AG04450 (cell line): ENCODE results near the gene CFAP99. TPM values are rescaled to one million over a fixed set of nuclear protein-coding genes. Genes with fewer than 3 reads are reported as not detected.
"Not testable (repeated sequence)": the region's sequence is repeated elsewhere in the genome, so short reads cannot be mapped to it uniquely, and the experiment has no call there.

Experiments used
- CTCF ChIA-PET: fragments of 300-600, 350-600 bp; formaldehyde crosslinking; extraction: SDS; loops from one replicate; lab custom pipeline; 2022; ENCODE audit warnings: antibody characterized with exemption, inconsistent platforms; lab: Charles Lee
- POLR2A ChIA-PET: fragments of 350-600 bp; formaldehyde crosslinking; extraction: SDS; loops from one replicate; lab custom pipeline; 2021; ENCODE audit warnings: antibody characterized with exemption, inconsistent platforms; lab: Yijun Ruan, JAX
- DNase-seq: peaks from one replicate; pipeline ENCODE4 v3.0.0-alpha.2; 2011; ENCODE audit warnings: low read depth, low spot score
- H3K27ac ChIP-seq: one replicate; pipeline ENCODE4 v1.5.1; 2012; ENCODE audit warnings: low read depth, low read length, control low read depth
- H3K27me3 ChIP-seq: one replicate; pipeline ENCODE4 v1.6.0; 2012; ENCODE audit warnings: low read length; ENCODE audit not compliant: control insufficient read depth, insufficient read depth
- H3K4me3 ChIP-seq: 2 replicates; pipeline ENCODE4 v1.5.1; 2011; ENCODE audit warnings: mild to moderate bottlenecking, low read depth, low read length, control low read depth
- H3K9me3 ChIP-seq: 2 replicates; pipeline ENCODE4 v1.5.1; 2012; ENCODE audit warnings: low read length; ENCODE audit not compliant: control insufficient read depth, insufficient read depth
- CTCF ChIP-seq: IDR thresholded peaks from 2 replicates; pipeline ENCODE4 v1.5.1; 2011; ENCODE audit warnings: low read depth, low read length, control low read depth, inconsistent platforms
- polyA plus RNA-seq: library from polyadenylated mRNA; depleted of rRNA; stranded (reverse); fragments of >200 nt; gene quantifications from 2 replicates; pipeline ENCODE4 v1.2.3, GENCODE V29; 2011

The CFAP99 gene
- polyA plus RNA-seq, 1 experiment = not detected

- TF ChIP-seq CTCF = no peak
- Histone ChIP-seq H3K9me3 (peaks cover 7% of the 10 kb centered on the region), H3K27me3 (peaks cover 36% of the 10 kb centered on the region), H3K4me3 (no peak overlapping the region), H3K27ac (no peak overlapping the region)
- POLR2A ChIA-PET = no interaction called here
- DNase-seq = no peak
- CTCF ChIA-PET = no interaction called here
Observed at GRCh38 chr4:2373532-2373931, 45.2 kb upstream of the CFAP99 start.

- CTCF ChIA-PET = no interaction called here
Observed at GRCh38 chr4:2375427-2375826, 43.3 kb upstream of the CFAP99 start.

DNA sequence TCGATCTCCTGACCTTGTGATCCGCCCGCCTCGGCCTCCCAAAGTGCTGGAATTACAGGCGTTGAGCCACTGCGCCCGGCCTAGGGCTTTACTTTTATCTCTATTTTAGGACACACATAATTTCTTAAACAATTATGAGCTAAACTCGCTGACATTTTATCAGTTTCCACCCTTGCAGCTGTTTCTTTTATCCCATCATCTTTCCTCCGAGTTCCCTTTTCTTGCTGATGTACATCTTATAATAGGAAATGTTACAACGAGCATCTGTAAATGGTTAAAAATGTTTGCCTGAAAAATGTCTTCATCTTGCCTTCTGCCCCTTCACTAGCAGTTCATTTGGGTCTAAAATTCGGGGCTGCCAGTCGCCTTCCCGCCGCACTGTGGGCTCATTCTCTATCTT, 41.5 kb upstream of the CFAP99 start:
- ChIA-PET CTCF (no interaction called here), POLR2A (no interaction called here)
- no peak overlapping the region for H3K4me3 ChIP-seq
- peaks cover 42% of the 10 kb centered on the region for H3K27me3 ChIP-seq
- no peak overlapping the region for H3K27ac ChIP-seq
- TF ChIP-seq CTCF = no peak
- no peak for DNase-seq
- H3K9me3 ChIP-seq = peaks cover 7% of the 10 kb centered on the region; the same call in 1 of the 2 replicates

More at GRCh38 chr4:2375427-2375826, 43.3 kb upstream of the CFAP99 start:
- TF ChIP-seq CTCF = no peak
- H3K9me3 ChIP-seq = no peaks in the 10 kb centered on the region; the same call in 1 of the 2 replicates
- no peak overlapping the region for H3K4me3 ChIP-seq
- H3K27me3 ChIP-seq = peaks cover 46% of the 10 kb centered on the region
- H3K27ac ChIP-seq = no peak overlapping the region
- DNase-seq = no peak
- POLR2A ChIA-PET = interaction anchor here (1.0 kb wide), 1 partner anchor 113 kb away, joined by 3 read pairs; the partner anchor contains the start of gene MXD4

- Histone ChIP-seq H3K4me3 (no peak overlapping the region), H3K27me3 (peaks cover 37% of the 10 kb centered on the region), H3K27ac (no peak overlapping the region), H3K9me3 (peaks cover 7% of the 10 kb centered on the region; the same call in 1 of the 2 replicates)
- DNase-seq = no peak
- ChIA-PET CTCF (no interaction called here), POLR2A (no interaction called here)
- TF ChIP-seq CTCF = no peak
Observed at GRCh38 chr4:2378401-2378800, 40.4 kb upstream of the CFAP99 start.

- no peak for DNase-seq
- ChIA-PET POLR2A (no interaction called here), CTCF (no interaction called here)
- peaks cover 7% of the 10 kb centered on the region; the same call in 1 of the 2 replicates for H3K9me3 ChIP-seq
- peaks cover 38% of the 10 kb centered on the region for H3K27me3 ChIP-seq
- no peak overlapping the region for H3K4me3 ChIP-seq
- no peak for TF ChIP-seq CTCF
- no peak overlapping the region for H3K27ac ChIP-seq
Observed at GRCh38 chr4:2378898-2379297, 39.9 kb upstream of the CFAP99 start.

- H3K9me3 ChIP-seq, DNase-seq, H3K4me3 ChIP-seq, CTCF ChIA-PET, POLR2A ChIA-PET, H3K27ac ChIP-seq: not testable (repeated sequence)
- H3K27me3 ChIP-seq = peaks cover 46% of the 10 kb centered on the region
Observed at GRCh38 chr4:2380589-2380988, 38.2 kb upstream of the CFAP99 start.

- H3K4me3 ChIP-seq, POLR2A ChIA-PET, H3K9me3 ChIP-seq, H3K27ac ChIP-seq, CTCF ChIA-PET, DNase-seq: not testable (repeated sequence)
- peaks cover 57% of the 10 kb centered on the region for H3K27me3 ChIP-seq
Observed at GRCh38 chr4:2382769-2383202, 36.0 kb upstream of the CFAP99 start.

DNA sequence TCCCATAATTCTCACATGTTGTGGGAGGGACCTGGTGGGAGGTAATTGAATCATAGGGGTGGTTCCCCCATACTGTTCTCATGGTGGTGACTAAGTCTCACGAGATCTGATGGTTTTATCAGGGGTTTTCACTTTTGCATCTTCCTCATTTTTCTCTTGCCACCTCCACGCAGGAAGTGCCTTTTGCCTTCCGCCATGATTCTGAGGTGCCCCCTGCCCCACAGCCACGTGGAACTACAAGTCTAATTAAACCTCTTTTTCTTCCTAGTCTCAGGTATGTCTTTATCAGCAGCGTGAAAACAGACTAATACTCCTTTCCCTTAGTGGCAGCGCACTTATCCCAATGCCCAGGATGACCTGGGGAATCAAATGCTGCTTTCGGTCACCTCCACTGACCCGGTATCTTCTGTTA, 35.5 kb upstream of the CFAP99 start:
- DNase-seq, POLR2A ChIA-PET, H3K4me3 ChIP-seq, H3K27ac ChIP-seq, H3K9me3 ChIP-seq, CTCF ChIA-PET: not testable (repeated sequence)
- peaks cover 60% of the 10 kb centered on the region for H3K27me3 ChIP-seq
